Measurements from ENCODE around the gene OR2S2.

DNA sequence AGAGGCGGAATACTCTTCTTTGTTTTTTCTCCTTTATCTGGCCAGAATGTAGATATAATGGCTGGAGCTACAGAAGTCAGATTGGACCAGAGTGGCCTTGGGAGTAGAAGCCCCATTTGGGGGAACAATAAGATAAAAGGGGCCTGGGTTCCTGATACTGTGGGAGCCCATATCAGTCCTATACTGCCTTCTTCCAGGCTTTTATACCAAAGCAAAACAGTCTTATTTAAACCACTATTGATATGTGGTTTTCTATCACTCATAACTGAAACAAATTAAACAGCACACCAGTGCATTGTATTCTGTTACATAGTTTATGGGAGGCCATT, 34.4 kb downstream of the OR2S2 start:
- TF ChIP-seq, protein P1, sequence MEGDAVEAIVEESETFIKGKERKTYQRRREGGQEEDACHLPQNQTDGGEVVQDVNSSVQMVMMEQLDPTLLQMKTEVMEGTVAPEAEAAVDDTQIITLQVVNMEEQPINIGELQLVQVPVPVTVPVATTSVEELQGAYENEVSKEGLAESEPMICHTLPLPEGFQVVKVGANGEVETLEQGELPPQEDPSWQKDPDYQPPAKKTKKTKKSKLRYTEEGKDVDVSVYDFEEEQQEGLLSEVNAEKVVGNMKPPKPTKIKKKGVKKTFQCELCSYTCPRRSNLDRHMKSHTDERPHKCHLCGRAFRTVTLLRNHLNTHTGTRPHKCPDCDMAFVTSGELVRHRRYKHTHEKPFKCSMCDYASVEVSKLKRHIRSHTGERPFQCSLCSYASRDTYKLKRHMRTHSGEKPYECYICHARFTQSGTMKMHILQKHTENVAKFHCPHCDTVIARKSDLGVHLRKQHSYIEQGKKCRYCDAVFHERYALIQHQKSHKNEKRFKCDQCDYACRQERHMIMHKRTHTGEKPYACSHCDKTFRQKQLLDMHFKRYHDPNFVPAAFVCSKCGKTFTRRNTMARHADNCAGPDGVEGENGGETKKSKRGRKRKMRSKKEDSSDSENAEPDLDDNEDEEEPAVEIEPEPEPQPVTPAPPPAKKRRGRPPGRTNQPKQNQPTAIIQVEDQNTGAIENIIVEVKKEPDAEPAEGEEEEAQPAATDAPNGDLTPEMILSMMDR (IDR thresholded peaks at IDR 0.05) = no peak
- no peak for TF ChIP-seq ZFX (IDR thresholded peaks at IDR 0.05; ENCODE audit: borderline replicate concordance)

Data from 22Rv1 (cell line).